Measurements from ENCODE around the gene GZF1. TPM values are rescaled to one million over a fixed set of nuclear protein-coding genes. Genes with fewer than 3 reads are reported as not detected.

The GZF1 gene
- total RNA-seq, 1 donor from 2014 or later, result 54.8 TPM

GRCh38 chr20:23327617-23328333 lies 34.2 kb upstream of the GZF1 start:
- no peak overlapping the region for H3K27ac ChIP-seq
- no peak overlapping the region for H3K4me3 ChIP-seq
- no peaks in the 10 kb centered on the region for H3K4me1 ChIP-seq
- TF ChIP-seq CTCF (IDR thresholded peaks at IDR 0.05), result no peak
- no peaks in the 10 kb centered on the region for H3K27me3 ChIP-seq
- DNase-seq (ENCODE audit: low spot score in 2 of 2), result no peak
- no peaks in the 10 kb centered on the region for H3K9me3 ChIP-seq
- intact Hi-C loops (cut with DNase I), result no loop called here
- H3K36me3 ChIP-seq, result no peaks in the 10 kb centered on the region

- H3K27ac ChIP-seq, result no peak overlapping the region
- no peaks in the 10 kb centered on the region for H3K27me3 ChIP-seq
- DNase-seq (ENCODE audit: low spot score in 2 of 2), result no peak
- no peaks in the 10 kb centered on the region for H3K36me3 ChIP-seq
- no peak overlapping the region for H3K4me3 ChIP-seq
- TF ChIP-seq CTCF (IDR thresholded peaks at IDR 0.05), result no peak
- intact Hi-C loops (cut with DNase I), result no loop called here
- H3K4me1 ChIP-seq, result no peaks in the 10 kb centered on the region
- no peaks in the 10 kb centered on the region for H3K9me3 ChIP-seq
Observed at GRCh38 chr20:23331450-23332350, 30.3 kb upstream of the GZF1 start.

GRCh38 chr20:23332467-23332866 lies 29.5 kb upstream of the GZF1 start:
- H3K4me3 ChIP-seq, result no peak overlapping the region
- intact Hi-C loops (cut with DNase I), result no loop called here
- no peaks in the 10 kb centered on the region for H3K27me3 ChIP-seq
- H3K9me3 ChIP-seq, result no peaks in the 10 kb centered on the region
- H3K27ac ChIP-seq, result no peak overlapping the region
- no peak for DNase-seq (ENCODE audit: low spot score in 2 of 2)
- no peaks in the 10 kb centered on the region for H3K36me3 ChIP-seq
- no peaks in the 10 kb centered on the region for H3K4me1 ChIP-seq
- TF ChIP-seq CTCF (IDR thresholded peaks at IDR 0.05), result no peak

GRCh38 chr20:23334111-23334510 lies 27.9 kb upstream of the GZF1 start:
- TF ChIP-seq CTCF (IDR thresholded peaks at IDR 0.05), result no peak
- intact Hi-C loops (cut with DNase I), result no loop called here
- DNase-seq (ENCODE audit: low spot score in 2 of 2), result no peak
- H3K4me1 ChIP-seq, result no peaks in the 10 kb centered on the region
- no peaks in the 10 kb centered on the region for H3K36me3 ChIP-seq
- H3K9me3 ChIP-seq, result no peaks in the 10 kb centered on the region
- H3K27me3 ChIP-seq, result no peaks in the 10 kb centered on the region
- H3K27ac ChIP-seq, result no peak overlapping the region
- H3K4me3 ChIP-seq, result no peak overlapping the region

- no peaks in the 10 kb centered on the region for H3K4me1 ChIP-seq
- no peak overlapping the region for H3K27ac ChIP-seq
- no peaks in the 10 kb centered on the region for H3K36me3 ChIP-seq
- intact Hi-C loops (cut with DNase I), result no loop called here
- no peak overlapping the region for H3K4me3 ChIP-seq
- H3K27me3 ChIP-seq, result no peaks in the 10 kb centered on the region
- DNase-seq (ENCODE audit: low spot score in 2 of 2), result no peak
- no peaks in the 10 kb centered on the region for H3K9me3 ChIP-seq
- TF ChIP-seq CTCF (IDR thresholded peaks at IDR 0.05), result no peak
Observed at GRCh38 chr20:23335521-23335920, 26.5 kb upstream of the GZF1 start.
